Activated CD8-positive, alpha-beta memory T cell treated with anti-CD3 and anti-CD28 coated beads, Interleukin-2, amount 50 U/mL, for 48 hours (primary cell): ENCODE measurements around the gene SENP6.

Source experiments
- DNase-seq: peaks from one replicate; pipeline ENCODE4 v3.0.0-alpha.2; 2020

The SENP6 gene

GRCh38 chr6:75751443-75751842 is 149.8 kb downstream of the SENP6 start:
- DNase-seq: no peak

- DNase-seq: no peak
Observed at GRCh38 chr6:75752365-75752764, 150.7 kb downstream of the SENP6 start.

GRCh38 chr6:75755704-75756103 is 154.0 kb downstream of the SENP6 start:
- no peak for DNase-seq

GRCh38 chr6:75757295-75757694 is 155.6 kb downstream of the SENP6 start:
- DNase-seq: no peak

GRCh38 chr6:75758061-75758460 is 156.4 kb downstream of the SENP6 start:
- DNase-seq: no peak

GRCh38 chr6:75759207-75759606 is 157.5 kb downstream of the SENP6 start:
- DNase-seq: no peak

- no peak for DNase-seq
Observed at GRCh38 chr6:75760320-75760719, 158.6 kb downstream of the SENP6 start.

GRCh38 chr6:75761489-75761888 is 159.8 kb downstream of the SENP6 start:
- no peak for DNase-seq

- no peak for DNase-seq
Observed at GRCh38 chr6:75762063-75762462, 160.4 kb downstream of the SENP6 start.

GRCh38 chr6:75766387-75766786 is 164.7 kb downstream of the SENP6 start:
- DNase-seq: no peak
